Endothelial cell of umbilical vein (primary cell): ENCODE results near the gene CELA3B. TPM values are rescaled to one million over a fixed set of nuclear protein-coding genes. Genes with fewer than 3 reads are reported as not detected.

Experiments
- BruUV-seq: library from RNA; stranded (reverse); fragments of 400-500 nt; replicated peaks from 2 replicates; lab custom pipeline; 2021; lab: Mats Ljungman, UMichigan
- CTCF ChIA-PET: fragments of 300-600, 350-600 bp; sonication (Branson Sonifier 250); formaldehyde crosslinking; loops from one replicate; lab custom pipeline; 2021; ENCODE audit warnings: antibody characterized with exemption, inconsistent platforms; lab: Charles Lee
- POLR2A ChIA-PET: fragments of 300-600, 350-600 bp; sonication (Branson Sonifier 250); formaldehyde crosslinking; loops from one replicate; lab custom pipeline; 2021; ENCODE audit warnings: antibody characterized with exemption, inconsistent platforms; lab: Charles Lee
- DNase-seq: peaks from one replicate; pipeline ENCODE4 v3.0.0-alpha.2; 2011; ENCODE audit warnings: low read depth, low spot score
- FAIRE-seq: peaks from 2 replicates; lab custom pipeline; 2011; peaks lifted over from hg19 to GRCh38; lab: Jason Lieb, UNC
- H2AFZ ChIP-seq: 2 replicates; pipeline ENCODE4 v1.6.0; 2012; ENCODE audit warnings: low read depth, low read length, control low read depth, inconsistent platforms
- H3K27ac ChIP-seq: 2 replicates; pipeline ENCODE4 v1.5.1; 2011; ENCODE audit warnings: low read depth, mild to moderate bottlenecking, control low read depth, low read length, moderate library complexity; ENCODE audit not compliant: insufficient read depth
- H3K27me3 ChIP-seq, 2 experiments: 2 replicates each; pipeline versions ENCODE4 v1.6.0 to v1.6.1; 2011; ENCODE audit warnings: low read length in 2 of 2, mixed read lengths in 1 of 2; ENCODE audit not compliant: control insufficient read depth in 2 of 2, insufficient read depth in 2 of 2
- H3K36me3 ChIP-seq, 2 experiments: 2 replicates in 1 of 2; 3 replicates in 1 of 2; pipeline ENCODE4 v1.5.1; 2011; ENCODE audit warnings: low read length in 2 of 2, mild to moderate bottlenecking in 1 of 2, moderate library complexity in 1 of 2; ENCODE audit not compliant: control insufficient read depth in 2 of 2, insufficient read depth in 2 of 2; ENCODE audit errors: extremely low read depth in 1 of 2
- H3K4me1 ChIP-seq: 3 replicates; pipeline ENCODE4 v1.5.1; 2011; ENCODE audit warnings: mild to moderate bottlenecking, low read length; ENCODE audit not compliant: control insufficient read depth, insufficient read depth; ENCODE audit errors: extremely low read depth
- H3K4me2 ChIP-seq: 2 replicates; pipeline ENCODE4 v1.6.1; 2011; ENCODE audit warnings: low read length, control low read depth, mixed read lengths; ENCODE audit not compliant: insufficient read depth
- H3K4me3 ChIP-seq, 3 experiments: fragments of 200-600 bp in 1 of 3; sonication (generic), shearing (Covaris generic) in 1 of 3; replicated peaks in 1 of 3; 2 replicates each; pipeline ENCODE4 v1.5.1; 2011 to 2016; ENCODE audit warnings: control low read depth in 3 of 3, low read length in 3 of 3, mild to moderate bottlenecking in 2 of 3, inconsistent platforms in 1 of 3, low read depth in 1 of 3, moderate library complexity in 1 of 3; ENCODE audit not compliant: insufficient read depth in 1 of 3
- H3K79me2 ChIP-seq: 2 replicates; pipeline ENCODE4 v1.6.0; 2012; ENCODE audit warnings: low read length, inconsistent platforms; ENCODE audit not compliant: control insufficient read depth, insufficient read depth
- H3K9ac ChIP-seq: replicated peaks from 2 replicates; pipeline ENCODE3; 2011; ENCODE audit warnings: low read length, control low read depth; ENCODE audit not compliant: insufficient read depth; ENCODE audit errors: extremely low read depth
- H3K9me1 ChIP-seq: replicated peaks from 3 replicates; pipeline ENCODE4 v1.6.0; 2011; ENCODE audit warnings: mild to moderate bottlenecking, low read length; ENCODE audit not compliant: control insufficient read depth, insufficient read depth; ENCODE audit errors: extremely low read depth
- H3K9me3 ChIP-seq: replicated peaks from 2 replicates; pipeline ENCODE4 v1.5.1; 2012; ENCODE audit warnings: low read length, inconsistent platforms; ENCODE audit not compliant: control insufficient read depth, insufficient read depth
- H4K20me1 ChIP-seq: replicated peaks from 2 replicates; pipeline ENCODE3; 2011; ENCODE audit warnings: mild to moderate bottlenecking, low read length; ENCODE audit not compliant: control insufficient read depth, insufficient read depth; ENCODE audit errors: extremely low read depth
- EZH2 ChIP-seq: IDR thresholded peaks from 2 replicates; pipeline ENCODE4 v1.6.1; 2012; ENCODE audit warnings: borderline replicate concordance, low read depth, mild to moderate bottlenecking, moderate library complexity, low read length, inconsistent platforms; ENCODE audit not compliant: severe bottlenecking
- FOS ChIP-seq: IDR thresholded peaks from 2 replicates; pipeline ENCODE4 v1.6.1; 2011; ENCODE audit warnings: mild to moderate bottlenecking, low read length, moderate library complexity, borderline replicate concordance; ENCODE audit not compliant: insufficient read depth
- GATA2 ChIP-seq: IDR thresholded peaks from 2 replicates; pipeline ENCODE4 v1.7.0; 2011; ENCODE audit warnings: low read depth, mild to moderate bottlenecking, moderate library complexity, mixed read lengths, low read length; ENCODE audit not compliant: insufficient read length, insufficient read depth
- JUN ChIP-seq: IDR thresholded peaks from 2 replicates; pipeline ENCODE4 v1.6.1; 2011; ENCODE audit warnings: borderline replicate concordance, low read depth; ENCODE audit not compliant: insufficient read length, insufficient read depth
- MYC ChIP-seq: IDR thresholded peaks from one replicate; pipeline ENCODE4 v1.6.1; 2011; ENCODE audit warnings: mild to moderate bottlenecking, low read depth, low read length
- POLR2AphosphoS5 ChIP-seq: IDR thresholded peaks from 2 replicates; pipeline ENCODE4 v1.6.1; 2012; ENCODE audit warnings: low read depth, mild to moderate bottlenecking, control low read depth, low read length, moderate library complexity; ENCODE audit not compliant: insufficient read depth
- dilution Hi-C: fragments of 300-500 bp; cut with MboI; formaldehyde crosslinking; loops from one replicate; pipeline ENCODE4 v1.15.0; 2019; ENCODE audit warnings: low sequenced_read_pairs; ENCODE audit not compliant: extremely low pct_ligation_motif_present
- intact Hi-C: fragments of 100-400 bp; cut with micrococcal nuclease; formaldehyde crosslinking; loops from one replicate; pipeline ENCODE4 v1.10.0; 2022
- polyA plus RNA-seq, 4 experiments: library from polyadenylated mRNA; depleted of rRNA in 3 of 4; stranded (reverse) in 3 of 4; unstranded in 1 of 4; fragments of >200 nt; gene quantifications; 2 replicates each; pipeline versions ENCODE4 v1.2.1 to v1.2.3, GENCODE V29; 2011 to 2012; ENCODE audit warnings: missing spikeins in 1 of 4
- total RNA-seq: library from RNA; stranded (reverse); gene quantifications from 2 replicates; pipeline ENCODE4 v1.2.3, GENCODE V29; 2021
- TF ChIP-seq, protein P1 (sequence below), 2 donors: IDR thresholded peaks; 1 replicate in 1 of 2; 2 replicates in 1 of 2; pipeline ENCODE4 v1.5.1; 2011; ENCODE audit warnings: low read length in 2 of 2, mild to moderate bottlenecking in 2 of 2, moderate library complexity in 2 of 2, control low read depth in 1 of 2, inconsistent platforms in 1 of 2, low read depth in 1 of 2; ENCODE audit not compliant: insufficient read depth in 1 of 2; ENCODE audit errors: extremely low read depth in 1 of 2

CELA3B gene
- total and polyA plus RNA-seq, 2 donors (not counting 3 experiments of a cell fraction or from before 2014, with no cell fraction given): 0.32 TPM; not detected in 1

DNA sequence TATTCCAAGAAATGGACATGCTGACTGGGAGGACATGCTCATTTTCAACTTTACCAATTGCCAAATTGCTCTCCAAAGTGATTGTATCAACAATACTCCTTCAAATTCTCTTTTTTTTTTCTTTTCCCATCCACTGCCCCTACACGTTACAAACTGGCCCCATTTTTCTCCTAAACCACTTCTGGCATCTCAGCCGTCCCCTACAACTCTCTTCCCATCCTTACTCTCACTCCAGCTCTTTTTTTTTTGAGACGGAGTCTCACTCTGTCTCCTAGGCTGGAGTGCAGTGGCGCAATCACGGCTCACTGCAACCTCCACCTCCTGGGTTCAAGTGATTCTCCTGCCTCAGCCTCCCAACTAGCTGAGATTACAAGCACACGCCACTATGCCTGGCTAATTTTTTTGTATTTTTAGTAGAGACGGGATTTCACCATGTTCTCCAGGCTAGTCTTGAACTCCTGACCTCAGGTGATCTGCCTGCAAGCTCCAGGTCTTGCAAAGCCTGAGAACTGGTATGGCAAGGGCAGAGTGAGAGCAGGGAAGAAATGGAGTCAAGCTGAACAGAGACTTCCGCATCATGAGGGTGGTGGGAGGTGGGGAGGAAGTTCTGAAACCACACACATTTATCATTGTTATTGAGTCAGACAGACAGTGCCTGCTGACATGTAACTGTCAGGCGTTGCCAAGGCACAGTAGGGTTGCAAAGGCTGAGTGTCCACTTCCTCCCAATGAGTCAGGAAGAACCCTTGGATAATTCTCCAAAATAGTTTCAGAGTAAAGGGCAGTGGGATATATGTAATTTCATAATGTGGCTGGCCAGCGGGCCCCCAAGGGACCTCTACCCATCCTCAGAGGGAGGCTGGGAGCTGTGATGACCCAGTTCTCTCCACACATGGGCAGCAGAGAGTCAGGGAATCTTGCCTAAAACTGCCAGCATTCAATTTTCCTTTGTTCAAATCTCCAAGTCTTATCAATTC is 42.0 kb downstream of the CELA3B start:
- dilution Hi-C loops: no loop called here
- DNase-seq: peak; percentile 78
- ChIA-PET POLR2A (no interaction called here), CTCF (interaction anchor here (0.8 to 1.0 kb wide), 5 partner anchors 13 to 398 kb away, joined by 3 read pairs; no protein-coding TSS in a partner anchor)
- H3K4me1 ChIP-seq: peaks cover 15% of the 10 kb centered on the region
- FAIRE-seq: peak; percentile 88
- no peak overlapping the region for H2AFZ ChIP-seq
- H3K9me1 ChIP-seq: no peaks in the 10 kb centered on the region
- no peaks in the 10 kb centered on the region for H3K9me3 ChIP-seq
- H3K27me3 ChIP-seq: no peaks in the 10 kb centered on the region
- peak overlapping the region; percentile 20 for H3K4me2 ChIP-seq
- no TSS peak for BruUV-seq
- no peaks in the 10 kb centered on the region for H3K36me3 ChIP-seq
- TF ChIP-seq JUN (peak; percentile 58), FOS (peak; percentile 95), POLR2AphosphoS5 (peak; percentile 72), GATA2 (peak; percentile 9), MYC (no peak), EZH2 (no peak)
- TF ChIP-seq, protein P1, sequence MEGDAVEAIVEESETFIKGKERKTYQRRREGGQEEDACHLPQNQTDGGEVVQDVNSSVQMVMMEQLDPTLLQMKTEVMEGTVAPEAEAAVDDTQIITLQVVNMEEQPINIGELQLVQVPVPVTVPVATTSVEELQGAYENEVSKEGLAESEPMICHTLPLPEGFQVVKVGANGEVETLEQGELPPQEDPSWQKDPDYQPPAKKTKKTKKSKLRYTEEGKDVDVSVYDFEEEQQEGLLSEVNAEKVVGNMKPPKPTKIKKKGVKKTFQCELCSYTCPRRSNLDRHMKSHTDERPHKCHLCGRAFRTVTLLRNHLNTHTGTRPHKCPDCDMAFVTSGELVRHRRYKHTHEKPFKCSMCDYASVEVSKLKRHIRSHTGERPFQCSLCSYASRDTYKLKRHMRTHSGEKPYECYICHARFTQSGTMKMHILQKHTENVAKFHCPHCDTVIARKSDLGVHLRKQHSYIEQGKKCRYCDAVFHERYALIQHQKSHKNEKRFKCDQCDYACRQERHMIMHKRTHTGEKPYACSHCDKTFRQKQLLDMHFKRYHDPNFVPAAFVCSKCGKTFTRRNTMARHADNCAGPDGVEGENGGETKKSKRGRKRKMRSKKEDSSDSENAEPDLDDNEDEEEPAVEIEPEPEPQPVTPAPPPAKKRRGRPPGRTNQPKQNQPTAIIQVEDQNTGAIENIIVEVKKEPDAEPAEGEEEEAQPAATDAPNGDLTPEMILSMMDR (IDR thresholded peaks at IDR 0.05; ENCODE audit: extremely low read depth in 1 of 2, insufficient read depth in 1 of 2, low read depth in 1 of 2, low read length in 2 of 2): peak; percentile 26 to 57
- H4K20me1 ChIP-seq: no peaks in the 10 kb centered on the region
- no peak overlapping the region for H3K4me3 ChIP-seq
- peak overlapping the region; percentile 44 for H3K27ac ChIP-seq
- no peak overlapping the region for H3K9ac ChIP-seq
- no peaks in the 10 kb centered on the region for H3K79me2 ChIP-seq
- intact Hi-C loops: no loop called here
